ENCODE data around the gene SIRPA. TPM values are rescaled to one million over a fixed set of nuclear protein-coding genes. Genes with fewer than 3 reads are reported as not detected.
"Not testable (repeated sequence)": the region's sequence is repeated elsewhere in the genome, so short reads cannot be mapped to it uniquely, and the experiment has no call there.

Gene SIRPA
- total RNA-seq, 2 donors from 2014 or later, result 38.4 to 46.2 TPM

GRCh38 chr20:1898482-1899240 is 3.5 kb downstream of the SIRPA start:
- DNase-seq (no peak), ATAC-seq (no peak)
- intact Hi-C loops (cut with DNase I), result no loop called here

GRCh38 chr20:1899241-1899525 is 4.0 kb downstream of the SIRPA start:
- intact Hi-C loops (cut with DNase I), result no loop called here
- no peak for DNase-seq
- ATAC-seq, result no peak

- DNase-seq (peak; percentile 65), ATAC-seq (peak; percentile 47 to 58)
- intact Hi-C loops (cut with DNase I), result no loop called here
These were observed 5.2 kb downstream of the SIRPA start for GRCh38 chr20:1900321-1900801.

- DNase-seq, result no peak
- intact Hi-C loops (cut with DNase I), result no loop called here
- ATAC-seq, result no peak
These were observed 6.5 kb downstream of the SIRPA start for GRCh38 chr20:1901704-1902103.

- ATAC-seq (no peak), DNase-seq (no peak)
- intact Hi-C loops (cut with DNase I), result no loop called here
These were observed 7.0 kb downstream of the SIRPA start for GRCh38 chr20:1902188-1902587.

GRCh38 chr20:1904135-1904534 is 8.9 kb downstream of the SIRPA start:
- DNase-seq, result no peak
- intact Hi-C loops (cut with DNase I), result no loop called here
- ATAC-seq, result peak in 1 of 2 donors; percentile 32

- intact Hi-C loops (cut with DNase I), result no loop called here
- no peak for DNase-seq
- no peak for ATAC-seq
These were observed 9.8 kb downstream of the SIRPA start for GRCh38 chr20:1905009-1905408.

- DNase-seq (no peak), ATAC-seq (no peak)
- intact Hi-C loops (cut with DNase I), result no loop called here
These were observed 10.5 kb downstream of the SIRPA start for GRCh38 chr20:1905693-1906092.

- no peak for DNase-seq
- no peak for ATAC-seq
- intact Hi-C loops (cut with DNase I), result no loop called here
These were observed 11.3 kb downstream of the SIRPA start for GRCh38 chr20:1906361-1907051.

GRCh38 chr20:1907586-1907985 is 12.4 kb downstream of the SIRPA start:
- DNase-seq (no peak), ATAC-seq (peak; percentile 69 to 82)
- intact Hi-C loops (cut with DNase I), result no loop called here

GRCh38 chr20:1908191-1908590 is 13.0 kb downstream of the SIRPA start:
- DNase-seq (no peak), ATAC-seq (no peak)
- intact Hi-C loops (cut with DNase I), result no loop called here

GRCh38 chr20:1909097-1909496 is 13.9 kb downstream of the SIRPA start:
- intact Hi-C loops (cut with DNase I), result no loop called here
- DNase-seq (no peak), ATAC-seq (no peak)

- intact Hi-C loops (cut with DNase I), result no loop called here
- DNase-seq, result no peak
- peak in 1 of 2 donors; percentile 4 for ATAC-seq
These were observed 16.3 kb downstream of the SIRPA start for GRCh38 chr20:1911536-1911935.

GRCh38 chr20:1912053-1912452 is 16.8 kb downstream of the SIRPA start:
- intact Hi-C loops (cut with DNase I), result no loop called here
- ATAC-seq, result peak; percentile 80 to 81

GRCh38 chr20:1912646-1913045 is 17.4 kb downstream of the SIRPA start:
- DNase-seq (no peak), ATAC-seq (peak; percentile 14 to 27)
- intact Hi-C loops (cut with DNase I), result no loop called here

More at GRCh38 chr20:1912053-1912452, 16.8 kb downstream of the SIRPA start:
- peak; percentile 65 for DNase-seq

GRCh38 chr20:1915233-1915632 is 20.0 kb downstream of the SIRPA start:
- not testable (repeated sequence) for ATAC-seq

GRCh38 chr20:1915725-1916124 is 20.5 kb downstream of the SIRPA start:
- ATAC-seq (no peak), DNase-seq (no peak)
- intact Hi-C loops (cut with DNase I), result no loop called here

More at GRCh38 chr20:1915233-1915632, 20.0 kb downstream of the SIRPA start:
- intact Hi-C loops (cut with DNase I); DNase-seq: not testable (repeated sequence)

- DNase-seq, result no peak
- intact Hi-C loops (cut with DNase I), result no loop called here
- no peak for ATAC-seq
These were observed 22.6 kb downstream of the SIRPA start for GRCh38 chr20:1917786-1918185.

- peak; percentile 65 to 66 for ATAC-seq
- DNase-seq, result peak; percentile 43
- intact Hi-C loops (cut with DNase I), result no loop called here
These were observed 23.4 kb downstream of the SIRPA start for GRCh38 chr20:1918491-1919165.

- no peak for ATAC-seq
- intact Hi-C loops (cut with DNase I), result no loop called here
- no peak for DNase-seq
These were observed 25.0 kb downstream of the SIRPA start for GRCh38 chr20:1920252-1920651.

Data from left cardiac atrium (tissue), 4 donors.